HG03097 (cell line): ENCODE measurements around the gene SCYL3.
"Not testable (repeated sequence)": the region's sequence is repeated elsewhere in the genome, so short reads cannot be mapped to it uniquely, and the experiment has no call there.

Experiments
- ATAC-seq: cut with Tn5 transposase; IDR thresholded peaks from one replicate; pipeline ENCODE4 v1.9.1; 2021; ENCODE audit not compliant: unreplicated experiment, low FRiP score

Gene SCYL3

GRCh38 chr1:169893645-169894423 is at the start of gene SCYL3:
Gene SCYL3, minus strand, starts transcription at chr1:169893896. Its CDS starts 5,056 bp downstream, at chr1:169888840.
- ATAC-seq = peak; percentile 81

GRCh38 chr1:169941982-169942830 is 48.5 kb upstream of the SCYL3 start:
- no peak for ATAC-seq

- ATAC-seq = no peak
These were observed 40.5 kb upstream of the SCYL3 start for GRCh38 chr1:169933984-169934725.

GRCh38 chr1:169931795-169932231 is 38.1 kb upstream of the SCYL3 start:
- no peak for ATAC-seq

- no peak for ATAC-seq
These were observed 35.5 kb upstream of the SCYL3 start for GRCh38 chr1:169929210-169929526.

GRCh38 chr1:169928438-169929209 is 34.9 kb upstream of the SCYL3 start:
- no peak for ATAC-seq

GRCh38 chr1:169925505-169926482 is 32.1 kb upstream of the SCYL3 start:
- peak; percentile 68 for ATAC-seq

- ATAC-seq = no peak
These were observed 31.1 kb upstream of the SCYL3 start for GRCh38 chr1:169924829-169925228.

- ATAC-seq = no peak
These were observed 30.4 kb upstream of the SCYL3 start for GRCh38 chr1:169924063-169924462.

GRCh38 chr1:169921080-169921479 is 27.4 kb upstream of the SCYL3 start:
- ATAC-seq = no peak

GRCh38 chr1:169918927-169919326 is 25.2 kb upstream of the SCYL3 start:
- no peak for ATAC-seq

GRCh38 chr1:169918220-169918619 is 24.5 kb upstream of the SCYL3 start:
- ATAC-seq = not testable (repeated sequence)

GRCh38 chr1:169915150-169915549 is 21.5 kb upstream of the SCYL3 start:
- ATAC-seq = no peak

- no peak for ATAC-seq
These were observed 20.8 kb upstream of the SCYL3 start for GRCh38 chr1:169914531-169914930.

GRCh38 chr1:169909499-169909898 is 15.8 kb upstream of the SCYL3 start:
- ATAC-seq = no peak

- no peak for ATAC-seq
These were observed 13.2 kb upstream of the SCYL3 start for GRCh38 chr1:169906938-169907337.

- no peak for ATAC-seq
These were observed 11.1 kb upstream of the SCYL3 start for GRCh38 chr1:169904834-169905233.

GRCh38 chr1:169902751-169903150 is 9.1 kb upstream of the SCYL3 start:
- ATAC-seq = no peak

GRCh38 chr1:169901115-169901514 is 7.4 kb upstream of the SCYL3 start:
- ATAC-seq = no peak
